ENCODE data around the gene TMEM127. TPM values are rescaled to one million over a fixed set of nuclear protein-coding genes. Genes with fewer than 3 reads are reported as not detected.

TMEM127 gene
- total RNA-seq, 4 donors from 2014 or later, result 18.5 to 131 (median 82.0) TPM

- DNase-seq, result peak; percentile 99
- Histone ChIP-seq H3K27me3 (no peaks in the 10 kb centered on the region), H3K9me3 (no peaks in the 10 kb centered on the region), H3K4me1 (peaks cover 35 to 51% (median 47%) of the 10 kb centered on the region in 4 donors), H3K4me3 (peak within 1 kb of the TSS; percentile 75 to 93 (median 84)), H3K36me3 (no peaks in the 10 kb centered on the region), H3K27ac (peak within 1 kb of the TSS; percentile 97 to 98 (median 98))
- TF ChIP-seq, protein P1, sequence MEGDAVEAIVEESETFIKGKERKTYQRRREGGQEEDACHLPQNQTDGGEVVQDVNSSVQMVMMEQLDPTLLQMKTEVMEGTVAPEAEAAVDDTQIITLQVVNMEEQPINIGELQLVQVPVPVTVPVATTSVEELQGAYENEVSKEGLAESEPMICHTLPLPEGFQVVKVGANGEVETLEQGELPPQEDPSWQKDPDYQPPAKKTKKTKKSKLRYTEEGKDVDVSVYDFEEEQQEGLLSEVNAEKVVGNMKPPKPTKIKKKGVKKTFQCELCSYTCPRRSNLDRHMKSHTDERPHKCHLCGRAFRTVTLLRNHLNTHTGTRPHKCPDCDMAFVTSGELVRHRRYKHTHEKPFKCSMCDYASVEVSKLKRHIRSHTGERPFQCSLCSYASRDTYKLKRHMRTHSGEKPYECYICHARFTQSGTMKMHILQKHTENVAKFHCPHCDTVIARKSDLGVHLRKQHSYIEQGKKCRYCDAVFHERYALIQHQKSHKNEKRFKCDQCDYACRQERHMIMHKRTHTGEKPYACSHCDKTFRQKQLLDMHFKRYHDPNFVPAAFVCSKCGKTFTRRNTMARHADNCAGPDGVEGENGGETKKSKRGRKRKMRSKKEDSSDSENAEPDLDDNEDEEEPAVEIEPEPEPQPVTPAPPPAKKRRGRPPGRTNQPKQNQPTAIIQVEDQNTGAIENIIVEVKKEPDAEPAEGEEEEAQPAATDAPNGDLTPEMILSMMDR (IDR thresholded peaks at IDR 0.05), result peak in 2 of 5 experiments; percentile 13 to 27
- peak; percentile 96 to 99 (median 98) for TF ChIP-seq POLR2AphosphoS5 (IDR thresholded peaks at IDR 0.05)
- no peak for TF ChIP-seq EP300 (IDR thresholded peaks at IDR 0.05; ENCODE audit: low read depth)
- peak; percentile 98 for TF ChIP-seq POLR2A (IDR thresholded peaks at IDR 0.05)
- intact Hi-C loops (cut with DNase I; ENCODE audit: low total_unique reads) (no loop called here), in situ Hi-C loops (cut with MboI; ENCODE audit: low pct_ligation_motif_present in 1 of 4, low pct_unique_long_range_greater_than_20kb in 1 of 4, low sequenced_read_pairs in 3 of 4) (loop anchor here in 1 of 4 donors (5.0 kb wide), 1 partner anchor 54 kb away; no protein-coding TSS in a partner anchor)
- WGBS, 2 donors (ENCODE audit: low coverage in 1 of 2), result 0% methylated on average over 25 of the region's 100 CpGs; no CpG with 5 or more reads in 1 of the 2 donors
These were observed 57.4 kb downstream of the TMEM127 start, which contains the start of gene STARD7 for GRCh38 chr2:96208143-96209010. Gene STARD7 (minus strand): TSS chr2:96208827. CDS start chr2:96208434, 393 bp downstream.

DNA sequence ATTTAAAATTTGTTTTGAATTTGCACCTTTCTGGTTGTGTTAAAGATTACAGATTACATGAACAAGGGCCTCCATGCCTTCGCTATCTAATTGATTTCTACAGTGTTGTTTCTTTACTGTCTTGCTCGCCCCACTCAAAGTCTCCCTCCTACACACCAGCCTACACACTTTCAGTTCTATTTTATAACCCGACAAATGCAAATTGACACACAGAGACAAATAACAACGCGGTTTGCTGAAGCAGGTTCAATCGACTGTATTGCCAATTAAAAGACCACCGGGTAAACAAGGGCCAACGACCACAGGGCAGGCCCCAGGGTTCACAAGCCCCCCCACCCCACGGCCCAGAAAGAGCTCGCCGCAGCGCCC, 58.0 kb downstream of the TMEM127 start:
- Histone ChIP-seq H3K36me3 (no peaks in the 10 kb centered on the region), H3K4me3 (peak overlapping the region; percentile 75 to 93 (median 84)), H3K27ac (peak overlapping the region; percentile 97 to 98 (median 98)), H3K4me1 (peaks cover 39 to 58% (median 53%) of the 10 kb centered on the region in 4 donors), H3K27me3 (no peaks in the 10 kb centered on the region), H3K9me3 (no peaks in the 10 kb centered on the region)
- 0 to 1% methylated on average over 2 to 9 of the region's 12 CpGs for WGBS, 2 donors (ENCODE audit: low coverage in 1 of 2)
- TF ChIP-seq, protein P1 (IDR thresholded peaks at IDR 0.05), result peak in 1 of 5 experiments; percentile 6
- TF ChIP-seq EP300 (IDR thresholded peaks at IDR 0.05; ENCODE audit: low read depth), result no peak
- intact Hi-C loops (cut with DNase I; ENCODE audit: low total_unique reads) (no loop called here), in situ Hi-C loops (cut with MboI; ENCODE audit: low pct_ligation_motif_present in 1 of 4, low pct_unique_long_range_greater_than_20kb in 1 of 4, low sequenced_read_pairs in 3 of 4) (loop anchor here in 1 of 4 donors (5.0 kb wide), 1 partner anchor 55 kb away; no protein-coding TSS in a partner anchor)
- no peak for DNase-seq

DNA sequence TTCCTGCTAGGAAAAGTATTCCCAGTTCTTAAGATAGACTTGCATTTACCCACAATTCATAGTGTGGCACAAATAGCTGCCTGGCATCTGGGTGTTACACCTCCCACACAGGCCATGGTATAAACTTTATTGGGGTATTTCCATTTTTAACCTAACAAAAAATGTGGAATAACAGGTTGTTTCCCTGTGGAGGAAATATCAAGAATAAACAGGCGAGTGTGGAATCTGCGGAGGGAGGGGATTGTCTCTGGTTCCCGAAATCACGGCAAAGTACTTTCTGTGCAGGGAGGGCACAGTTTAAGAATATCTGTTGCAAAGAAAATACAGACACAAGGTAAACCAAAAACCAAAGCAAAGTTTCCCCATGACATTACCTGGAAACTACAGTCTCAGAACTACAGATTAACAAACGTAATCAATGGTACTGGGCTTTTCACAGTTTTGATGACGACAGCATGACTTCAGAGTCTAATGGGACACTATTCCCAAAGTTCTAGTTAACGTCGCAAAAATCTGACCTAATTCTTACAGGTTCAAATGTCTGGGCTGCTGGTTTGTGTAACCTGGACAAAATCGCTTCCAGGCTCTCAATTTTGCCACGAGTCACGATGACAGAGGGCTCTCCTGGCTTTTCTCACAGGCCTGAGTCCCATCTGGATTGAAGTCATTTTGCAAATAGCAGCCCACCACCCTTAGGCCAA, 58.6 kb downstream of the TMEM127 start:
- TF ChIP-seq POLR2AphosphoS5 (IDR thresholded peaks at IDR 0.05), result no peak
- no peak for TF ChIP-seq EP300 (IDR thresholded peaks at IDR 0.05; ENCODE audit: low read depth)
- TF ChIP-seq POLR2A (IDR thresholded peaks at IDR 0.05), result no peak
- TF ChIP-seq, protein P1 (IDR thresholded peaks at IDR 0.05), result no peak
- Histone ChIP-seq H3K27me3 (no peaks in the 10 kb centered on the region), H3K4me3 (peak overlapping the region; percentile 75 to 93 (median 84)), H3K9me3 (no peaks in the 10 kb centered on the region), H3K27ac (peak overlapping the region; percentile 97 to 98 (median 98)), H3K4me1 (peaks cover 39 to 63% (median 57%) of the 10 kb centered on the region in 4 donors), H3K36me3 (no peaks in the 10 kb centered on the region)
- DNase-seq, result no peak
- WGBS, 2 donors (ENCODE audit: low coverage in 1 of 2), result 9 to 11% methylated on average over 5 to 11 of the region's 11 CpGs
- in situ Hi-C loops (cut with MboI; ENCODE audit: low pct_ligation_motif_present in 1 of 4, low pct_unique_long_range_greater_than_20kb in 1 of 4, low sequenced_read_pairs in 3 of 4), result loop anchor here in 1 of 4 donors (5.0 kb wide), 1 partner anchor 55 kb away; no protein-coding TSS in a partner anchor
- intact Hi-C loops (cut with DNase I; ENCODE audit: low total_unique reads), result no loop called here

DNA sequence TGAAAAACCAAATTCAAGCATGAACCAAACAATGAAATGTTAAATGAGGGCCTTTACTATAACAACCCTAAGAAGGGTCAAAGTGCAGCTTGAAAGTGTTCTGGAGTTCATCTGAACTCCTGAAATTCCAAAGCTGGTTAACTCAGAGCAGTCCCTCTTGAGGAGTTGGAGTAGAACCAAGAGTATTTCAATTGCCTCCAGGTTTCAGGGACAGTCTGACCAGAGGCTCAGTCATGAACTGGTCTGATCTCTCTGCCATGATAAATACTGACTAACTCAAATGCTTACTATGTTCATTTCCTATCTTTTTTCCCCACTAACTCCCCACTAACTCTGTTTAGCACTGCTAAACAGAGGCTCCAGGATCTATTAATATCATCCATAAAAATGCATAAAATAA, 59.9 kb downstream of the TMEM127 start:
- intact Hi-C loops (cut with DNase I; ENCODE audit: low total_unique reads), result no loop called here
- peaks cover 39 to 76% (median 68%) of the 10 kb centered on the region in 4 donors for H3K4me1 ChIP-seq
- no peaks in the 10 kb centered on the region for H3K36me3 ChIP-seq
- H3K27me3 ChIP-seq, result no peaks in the 10 kb centered on the region
- in situ Hi-C loops (cut with MboI; ENCODE audit: low pct_ligation_motif_present in 1 of 4, low pct_unique_long_range_greater_than_20kb in 1 of 4, low sequenced_read_pairs in 3 of 4), result loop anchor here in 1 of 4 donors (5.0 kb wide), 1 partner anchor 56 kb away; no protein-coding TSS in a partner anchor
- H3K9me3 ChIP-seq, result no peaks in the 10 kb centered on the region
- H3K4me3 ChIP-seq, result no peak overlapping the region
- no peak for DNase-seq
- peak overlapping the region; percentile 52 to 66 (median 63) for H3K27ac ChIP-seq
- no peak for TF ChIP-seq EP300 (IDR thresholded peaks at IDR 0.05; ENCODE audit: low read depth)
